Adrenal gland (tissue), 12 donors: ENCODE measurements around the gene RHO. TPM values are rescaled to one million over a fixed set of nuclear protein-coding genes. Genes with fewer than 3 reads are reported as not detected.

Experiments
- DNase-seq, 7 donors: peaks; one replicate each; pipeline ENCODE4 v3.0.0-alpha.2; 2019 to 2020
- H3K27ac ChIP-seq, 5 donors: fragments of 200-600 bp; sonication (generic) in 4 of 5; 1 replicate in 3 of 5; 2 replicates in 2 of 5; pipeline versions ENCODE4 v1.5.1 to v1.8.0; 2016 to 2020; ENCODE audit warnings: mild to moderate bottlenecking in 1 of 5
- H3K27me3 ChIP-seq: fragments of 200-600 bp; 2 replicates; pipeline ENCODE4 v1.8.0; 2021
- H3K36me3 ChIP-seq, 2 donors: fragments of 200-600 bp; replicated peaks in 1 of 2; 1 replicate in 1 of 2; 2 replicates in 1 of 2; pipeline versions ENCODE4 v1.5.1 to v1.8.0; 2018 to 2022
- H3K4me1 ChIP-seq, 2 donors: fragments of 200-600 bp; replicated peaks in 1 of 2; 1 replicate in 1 of 2; 2 replicates in 1 of 2; pipeline versions ENCODE4 v1.5.1 to v1.8.0; 2018 to 2021
- H3K4me3 ChIP-seq, 4 donors: fragments of 200-600 bp; sonication (generic) in 3 of 4; one replicate each; pipeline ENCODE4 v1.5.1; 2016 to 2018
- H3K9me3 ChIP-seq, 3 donors: fragments of 200-600 bp; sonication (generic) in 1 of 3; replicated peaks in 1 of 3; 1 replicate in 2 of 3; 2 replicates in 1 of 3; pipeline versions ENCODE4 v1.5.1 to v1.8.0; 2016 to 2021
- CTCF ChIP-seq, 6 experiments: fragments of 450-650 bp in 4 of 6; fragments of 200-600 bp in 2 of 6; sonication (generic) in 1 of 6; IDR thresholded peaks; 1 replicate in 5 of 6; 2 replicates in 1 of 6; pipeline versions ENCODE4 v1.5.1 to v1.8.0; 2016 to 2021; ENCODE audit warnings: antibody characterized with exemption in 6 of 6, mild to moderate bottlenecking in 2 of 6, moderate library complexity in 1 of 6
- POLR2A ChIP-seq, 2 donors: fragments of 450-650 bp; IDR thresholded peaks; one replicate each; pipeline ENCODE4 v1.6.1; 2017; ENCODE audit warnings: antibody characterized with exemption in 2 of 2, mild to moderate bottlenecking in 2 of 2, moderate library complexity in 1 of 2
- WGBS, 4 donors: extraction: QIAGEN DNeasy Blood & Tissue Kit in 2 of 4; methylation state at CpG; one replicate each; pipeline versions ENCODE4 v1.1.5 to v1.1.7; 2013 to 2017; 5-methylcytosine and 5-hydroxymethylcytosine counted together
- intact Hi-C, 2 donors: fragments of 100-400 bp; cut with DNase I; formaldehyde crosslinking; loops; one replicate each; pipeline versions ENCODE4 v1.14.1 to v1.15.0; 2022 to 2023
- polyA plus RNA-seq, 3 donors: library from polyadenylated mRNA; stranded (reverse); fragments of 200-250 nt in 2 of 3; fragments of 350-450 nt in 1 of 3; fragmentation: Illumina TruSeq in 1 of 3; extraction: RNeasy Lipid Tissue Mini Kit (QIAGEN cat#74804) in 1 of 3; gene quantifications; one replicate each; pipeline ENCODE4 v1.2.3, GENCODE V29; 2013 to 2014
- total RNA-seq, 9 donors: library from RNA; depleted of rRNA in 4 of 9; stranded (reverse); fragments of >200 nt in 4 of 9; fragments of 120-200 nt in 1 of 9; fragmentation: NEBNext Ultra II Directional in 1 of 9; extraction: Animal tissue kit (Norgen Biotek cat#: 25700) in 1 of 9; gene quantifications; one replicate each; pipeline versions ENCODE4 v1.1.0 to v1.2.4, GENCODE V29; 2013 to 2023
- donor health status: healthy with polysubstance abuse.
- donor health status: Bipolar disorder and iron deficiency.
- donor health status: DM: yes; HTN: yes; CAD: no.
- donor health status: DM: no; HTN: no; CAD: no.
- donor health status: DM: no; HTN: no; CAD: no.
- donor health status: DM: yes; HTN: yes; CAD: no.

Gene RHO
- total and polyA plus RNA-seq, 12 donors: not detected

- Histone ChIP-seq H3K9me3 (no peaks in the 10 kb centered on the region), H3K36me3 (peaks cover 0 to 41% of the 10 kb centered on the region in 2 donors), H3K4me3 (no peak overlapping the region), H3K27me3 (no peaks in the 10 kb centered on the region), H3K4me1 (peaks cover 33 to 51% of the 10 kb centered on the region in 2 donors), H3K27ac (peak overlapping the region in 1 of 5 donors; percentile 93)
- 88 to 100% (median 92%) methylated on average over 2 to 15 of the region's 15 CpGs for WGBS, 4 donors
- intact Hi-C loops: no loop called here
- TF ChIP-seq POLR2A (IDR thresholded peaks at IDR 0.05) (no peak), CTCF (IDR thresholded peaks at IDR 0.05) (no peak)
- DNase-seq: no peak
These were observed 27.9 kb downstream of the RHO start for GRCh38 chr3:129556358-129556695.

GRCh38 chr3:129556890-129557547 is 28.6 kb downstream of the RHO start:
- TF ChIP-seq CTCF (IDR thresholded peaks at IDR 0.05) (no peak), POLR2A (IDR thresholded peaks at IDR 0.05) (no peak)
- intact Hi-C loops: no loop called here
- DNase-seq: peak in 1 of 7 donors; percentile 28
- H3K9me3 ChIP-seq: no peaks in the 10 kb centered on the region
- peak overlapping the region in 2 of 5 donors; percentile 88 to 93 for H3K27ac ChIP-seq
- WGBS, 4 donors: 84 to 91% (median 85%) methylated on average over 26 to 31 of the region's 31 CpGs
- H3K27me3 ChIP-seq: no peaks in the 10 kb centered on the region
- no peak overlapping the region for H3K4me3 ChIP-seq
- peaks cover 37 to 57% of the 10 kb centered on the region in 2 donors for H3K4me1 ChIP-seq
- peaks cover 0 to 45% of the 10 kb centered on the region in 2 donors for H3K36me3 ChIP-seq

- peaks cover 0 to 50% of the 10 kb centered on the region in 2 donors for H3K36me3 ChIP-seq
- TF ChIP-seq POLR2A (IDR thresholded peaks at IDR 0.05) (no peak), CTCF (IDR thresholded peaks at IDR 0.05) (no peak)
- intact Hi-C loops: no loop called here
- H3K9me3 ChIP-seq: no peaks in the 10 kb centered on the region
- WGBS, 4 donors: 70 to 82% (median 74%) methylated on average over 11 of the region's 11 CpGs
- no peaks in the 10 kb centered on the region for H3K27me3 ChIP-seq
- DNase-seq: no peak
- H3K4me3 ChIP-seq: no peak overlapping the region
- H3K27ac ChIP-seq: peak overlapping the region in 2 of 5 donors; percentile 88 to 93
- H3K4me1 ChIP-seq: peaks cover 37 to 59% of the 10 kb centered on the region in 2 donors
These were observed 29.1 kb downstream of the RHO start for GRCh38 chr3:129557548-129557894.

- Histone ChIP-seq H3K4me3 (no peak overlapping the region), H3K36me3 (peaks cover 0 to 55% of the 10 kb centered on the region in 2 donors), H3K9me3 (no peaks in the 10 kb centered on the region), H3K27ac (peak overlapping the region in 3 of 5 donors; percentile 80 to 93 (median 88)), H3K27me3 (no peaks in the 10 kb centered on the region), H3K4me1 (peaks cover 37 to 59% of the 10 kb centered on the region in 2 donors)
- 79 to 86% (median 82%) methylated on average over 13 to 15 of the region's 15 CpGs for WGBS, 4 donors
- DNase-seq: no peak
- TF ChIP-seq CTCF (IDR thresholded peaks at IDR 0.05) (no peak), POLR2A (IDR thresholded peaks at IDR 0.05) (no peak)
- intact Hi-C loops: no loop called here
These were observed 29.8 kb downstream of the RHO start for GRCh38 chr3:129558081-129558771.
